ENCODE measurements around the gene RHBDD2. TPM values are rescaled to one million over a fixed set of nuclear protein-coding genes. Genes with fewer than 3 reads are reported as not detected.

Gene RHBDD2
- total RNA-seq, 4 donors from 2014 or later: 21.6 to 30.2 (median 25.6) TPM

DNA sequence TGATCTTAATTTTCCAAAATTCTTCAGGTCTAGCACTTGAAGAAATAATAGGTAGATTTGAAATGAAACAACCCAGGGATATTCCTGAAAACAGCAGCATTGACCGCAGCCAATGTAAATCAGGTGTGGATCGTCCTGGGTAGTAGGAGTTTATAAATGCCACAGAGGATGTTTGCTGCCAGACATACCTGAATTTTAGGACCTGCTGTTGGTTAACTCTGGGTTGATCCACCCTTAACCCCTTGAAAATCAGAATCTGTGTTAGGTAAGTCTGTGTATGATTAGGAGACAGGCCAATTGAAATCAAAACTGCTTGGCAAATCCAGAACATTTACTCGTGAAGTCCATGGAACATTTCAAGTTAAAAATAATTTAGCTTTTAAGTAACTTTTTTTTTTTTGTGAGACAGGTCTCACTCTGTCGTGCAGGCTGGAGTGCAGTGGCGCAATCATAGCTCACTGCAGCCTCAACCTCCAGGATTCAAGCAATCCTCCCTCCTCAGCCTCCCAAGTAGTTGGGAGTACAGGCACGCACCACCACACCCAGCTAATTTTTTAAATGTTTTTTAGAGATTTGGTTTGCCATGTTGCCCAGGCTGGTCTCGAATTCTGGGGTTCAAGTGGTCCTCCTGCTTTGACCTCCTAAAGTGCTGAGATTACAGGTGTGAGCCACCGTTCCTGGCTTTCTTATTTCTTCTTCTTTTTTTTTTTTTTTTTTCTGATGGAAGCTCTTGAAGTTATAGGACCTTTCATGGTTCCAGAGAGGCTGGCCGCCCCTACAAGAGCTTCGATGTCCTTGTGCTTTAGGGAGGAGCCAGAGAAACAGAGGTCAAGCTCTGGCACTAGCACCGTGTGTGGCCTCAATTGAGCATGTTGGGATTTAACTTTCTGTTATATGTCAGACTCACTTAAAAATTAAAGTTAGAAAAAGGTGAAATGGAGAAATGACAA, 38.1 kb downstream of the RHBDD2 start:
- TF ChIP-seq POLR2A (IDR thresholded peaks at IDR 0.05) (no peak), POLR2AphosphoS5 (IDR thresholded peaks at IDR 0.05) (no peak), EP300 (IDR thresholded peaks at IDR 0.05) (no peak), CTCF (IDR thresholded peaks at IDR 0.05) (no peak)
- no peaks in the 10 kb centered on the region for H3K27me3 ChIP-seq
- no peak overlapping the region for H3K27ac ChIP-seq
- H3K36me3 ChIP-seq: no peaks in the 10 kb centered on the region
- H3K4me3 ChIP-seq: no peak overlapping the region
- WGBS, 2 donors (ENCODE audit: low coverage in 1 of 2): 79 to 80% methylated on average over 5 to 11 of the region's 11 CpGs
- no peak for ATAC-seq
- no peaks in the 10 kb centered on the region for H3K9me3 ChIP-seq
- peaks cover 0 to 49% (median 7%) of the 10 kb centered on the region in 3 donors for H3K4me1 ChIP-seq

GRCh38 chr7:75920431-75921161, 41.8 kb downstream of the RHBDD2 start:
- Histone ChIP-seq H3K9me3 (no peaks in the 10 kb centered on the region), H3K4me3 (no peak overlapping the region), H3K36me3 (peaks cover 0 to 5% of the 10 kb centered on the region in 2 donors), H3K27ac (no peak overlapping the region), H3K27me3 (no peaks in the 10 kb centered on the region), H3K4me1 (peaks cover 0 to 47% (median 7%) of the 10 kb centered on the region in 3 donors)
- WGBS, 2 donors (ENCODE audit: low coverage in 1 of 2): 79 to 88% methylated on average over 9 to 10 of the region's 19 CpGs
- no peak for TF ChIP-seq CTCF (IDR thresholded peaks at IDR 0.05)
- TF ChIP-seq EP300 (IDR thresholded peaks at IDR 0.05): no peak
- no peak for TF ChIP-seq POLR2AphosphoS5 (IDR thresholded peaks at IDR 0.05)
- TF ChIP-seq POLR2A (IDR thresholded peaks at IDR 0.05): no peak
- ATAC-seq: no peak

GRCh38 chr7:75921479-75921878, 42.6 kb downstream of the RHBDD2 start:
- peaks cover 0 to 5% of the 10 kb centered on the region in 2 donors for H3K36me3 ChIP-seq
- no peak for TF ChIP-seq CTCF (IDR thresholded peaks at IDR 0.05)
- no peak for TF ChIP-seq POLR2AphosphoS5 (IDR thresholded peaks at IDR 0.05)
- TF ChIP-seq EP300 (IDR thresholded peaks at IDR 0.05): no peak
- no peak for TF ChIP-seq POLR2A (IDR thresholded peaks at IDR 0.05)
- no peaks in the 10 kb centered on the region for H3K9me3 ChIP-seq
- no peak overlapping the region for H3K27ac ChIP-seq
- WGBS, 2 donors (ENCODE audit: low coverage in 1 of 2): 75 to 79% methylated on average over 6 to 9 of the region's 14 CpGs
- ATAC-seq: no peak
- H3K4me1 ChIP-seq: peaks cover 0 to 39% (median 0%) of the 10 kb centered on the region in 3 donors
- no peaks in the 10 kb centered on the region for H3K27me3 ChIP-seq
- no peak overlapping the region for H3K4me3 ChIP-seq

DNA sequence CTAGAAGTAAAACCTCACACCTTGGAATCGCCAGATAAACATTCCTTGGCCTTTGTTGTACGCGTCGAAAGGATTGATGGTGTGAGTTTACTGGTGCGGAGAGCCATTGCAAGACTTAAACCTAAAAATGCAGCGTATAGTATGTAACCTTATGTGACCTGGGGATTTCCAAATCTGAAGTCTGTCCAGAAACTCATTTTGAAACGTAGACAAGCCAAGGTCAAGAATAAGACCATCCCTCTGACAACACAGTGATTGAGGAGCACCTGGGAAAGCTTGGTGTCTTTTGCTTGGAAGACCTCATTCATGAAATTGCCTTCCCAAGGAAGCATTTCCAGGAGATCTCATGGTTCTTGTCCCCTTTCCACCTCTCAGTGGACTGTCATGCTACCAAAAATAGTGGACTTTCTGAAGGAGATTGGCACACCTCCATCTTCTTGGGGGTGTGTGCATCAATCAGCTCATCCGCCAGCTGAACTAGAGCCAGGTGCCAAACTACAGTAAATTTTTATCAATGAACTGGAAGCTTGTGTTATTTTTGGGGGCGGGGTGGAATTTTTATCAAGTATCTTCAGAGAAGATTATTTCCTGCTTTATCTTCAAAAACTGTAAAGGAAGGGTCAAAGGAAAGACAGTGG, 44.3 kb downstream of the RHBDD2 start:
- TF ChIP-seq EP300 (IDR thresholded peaks at IDR 0.05): no peak
- Histone ChIP-seq H3K27me3 (no peaks in the 10 kb centered on the region), H3K4me1 (peaks cover 0 to 26% (median 0%) of the 10 kb centered on the region in 3 donors), H3K36me3 (peaks cover 0 to 5% of the 10 kb centered on the region in 2 donors), H3K9me3 (no peaks in the 10 kb centered on the region), H3K4me3 (no peak overlapping the region), H3K27ac (no peak overlapping the region)
- ATAC-seq: no peak
- WGBS, 2 donors (ENCODE audit: low coverage in 1 of 2): 83 to 87% methylated on average over 7 to 8 of the region's 9 CpGs

DNA sequence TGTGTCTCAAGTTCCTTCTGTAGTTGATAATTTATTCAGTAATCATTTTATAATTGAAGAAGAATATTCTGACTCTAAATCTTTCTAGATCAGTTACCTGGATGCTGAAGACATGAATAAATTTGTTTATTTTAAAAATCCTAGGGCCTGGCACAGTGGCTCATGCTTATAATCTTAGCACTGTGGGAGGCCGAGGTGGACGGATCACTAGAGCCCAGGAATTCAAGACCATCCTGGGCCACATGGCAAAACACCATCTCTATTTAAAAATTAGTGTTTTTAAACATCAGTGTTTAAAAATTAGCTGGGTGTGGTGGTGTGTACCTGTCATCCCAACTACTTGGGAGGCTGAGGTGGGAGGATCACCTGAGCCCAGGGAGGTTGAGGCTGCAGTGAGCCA, 45.4 kb downstream of the RHBDD2 start:
- WGBS, 2 donors (ENCODE audit: low coverage in 1 of 2): 91 to 92% methylated on average over 2 of the region's 2 CpGs
- no peaks in the 10 kb centered on the region for H3K27me3 ChIP-seq
- TF ChIP-seq EP300 (IDR thresholded peaks at IDR 0.05) (no peak), CTCF (IDR thresholded peaks at IDR 0.05) (no peak), POLR2AphosphoS5 (IDR thresholded peaks at IDR 0.05) (no peak), POLR2A (IDR thresholded peaks at IDR 0.05) (no peak)
- H3K36me3 ChIP-seq: peaks cover 0 to 13% of the 10 kb centered on the region in 2 donors
- no peak overlapping the region for H3K4me3 ChIP-seq
- ATAC-seq: no peak
- H3K4me1 ChIP-seq: peaks cover 0 to 16% (median 0%) of the 10 kb centered on the region in 3 donors
- no peak overlapping the region for H3K27ac ChIP-seq
- no peaks in the 10 kb centered on the region for H3K9me3 ChIP-seq

Data from gastroesophageal sphincter (tissue), 4 donors.